MM.1S (cell line): ENCODE measurements around the gene MRM1.
"Not testable (repeated sequence)": the region's sequence is repeated elsewhere in the genome, so short reads cannot be mapped to it uniquely, and the experiment has no call there.

Source experiments
- DNase-seq: peaks from one replicate; pipeline ENCODE4 v3.0.0-alpha.2; 2015
- H2AFZ ChIP-seq: fragments of 300-600 bp; sonication (generic); 2 replicates; pipeline ENCODE4 v1.6.0; 2016; ENCODE audit warnings: antibody characterized with exemption, low read length
- H3F3A ChIP-seq: fragments of 300-600 bp; sonication (generic); 2 replicates; pipeline ENCODE4 v1.6.1; 2016; ENCODE audit warnings: mild to moderate bottlenecking, antibody characterized with exemption, low read length, moderate library complexity, mixed read lengths; ENCODE audit not compliant: insufficient read depth
- H3K27ac ChIP-seq: fragments of 300-600 bp; sonication (generic); 2 replicates; pipeline ENCODE4 v1.5.1; 2016; ENCODE audit warnings: mild to moderate bottlenecking, low read length
- H3K27me3 ChIP-seq: fragments of 300-600 bp; sonication (generic); replicated peaks from 2 replicates; pipeline ENCODE4 v1.6.0; 2016; ENCODE audit warnings: low read length; ENCODE audit not compliant: insufficient read depth
- H3K36me3 ChIP-seq: fragments of 300-600 bp; sonication (generic); replicated peaks from 2 replicates; pipeline ENCODE4 v1.6.1; 2016; ENCODE audit warnings: mild to moderate bottlenecking, low read length, mixed read lengths; ENCODE audit not compliant: insufficient read depth
- H3K4me1 ChIP-seq: fragments of 300-600 bp; sonication (generic); 2 replicates; pipeline ENCODE4 v1.6.1; 2016; ENCODE audit warnings: low read length, mixed read lengths
- H3K4me2 ChIP-seq: fragments of 300-600 bp; sonication (generic); 2 replicates; pipeline ENCODE4 v1.6.0; 2016; ENCODE audit warnings: low read depth, low read length
- H3K4me3 ChIP-seq: fragments of 300-600 bp; sonication (generic); 2 replicates; pipeline ENCODE4 v1.5.1; 2016; ENCODE audit warnings: low read length, mixed read lengths
- H3K79me2 ChIP-seq: fragments of 300-600 bp; sonication (generic); 2 replicates; pipeline ENCODE4 v1.6.1; 2016; ENCODE audit warnings: mixed run types, low read length, mixed read lengths
- H3K9ac ChIP-seq: fragments of 300-600 bp; sonication (generic); 2 replicates; pipeline ENCODE4 v1.6.1; 2016; ENCODE audit warnings: low read length, mixed read lengths
- H3K9me2 ChIP-seq: fragments of 300-600 bp; sonication (generic); replicated peaks from 2 replicates; pipeline ENCODE4 v1.6.1; 2016; ENCODE audit warnings: mild to moderate bottlenecking, low read length, mixed read lengths; ENCODE audit not compliant: insufficient read depth
- H3K9me3 ChIP-seq: fragments of 300-600 bp; sonication (generic); replicated peaks from 2 replicates; pipeline ENCODE4 v1.6.1; 2016; ENCODE audit warnings: mild to moderate bottlenecking, low read length, mixed read lengths; ENCODE audit not compliant: insufficient read depth
- H4K20me1 ChIP-seq: fragments of 300-600 bp; sonication (generic); 2 replicates; pipeline ENCODE4 v1.6.1; 2016; ENCODE audit warnings: mild to moderate bottlenecking, low read length, moderate library complexity, mixed read lengths; ENCODE audit not compliant: insufficient read depth
- EZH2 ChIP-seq: fragments of 300-600 bp; sonication (generic); optimal IDR thresholded peaks from 2 replicates; pipeline ENCODE3; 2017; ENCODE audit warnings: low read depth, mild to moderate bottlenecking, antibody characterized with exemption, low read length, mixed read lengths
- EZH2phosphoT487 ChIP-seq: fragments of 300-600 bp; sonication (generic); IDR thresholded peaks from 2 replicates; pipeline ENCODE4 v1.6.1; 2018; ENCODE audit warnings: antibody characterized with exemption, low read length
- TF ChIP-seq, protein P1 (sequence below): fragments of 300-600 bp; sonication (generic); IDR thresholded peaks from 2 replicates; pipeline ENCODE4 v1.5.1; 2016; ENCODE audit warnings: antibody characterized with exemption, low read length, mixed read lengths

Gene MRM1

DNA sequence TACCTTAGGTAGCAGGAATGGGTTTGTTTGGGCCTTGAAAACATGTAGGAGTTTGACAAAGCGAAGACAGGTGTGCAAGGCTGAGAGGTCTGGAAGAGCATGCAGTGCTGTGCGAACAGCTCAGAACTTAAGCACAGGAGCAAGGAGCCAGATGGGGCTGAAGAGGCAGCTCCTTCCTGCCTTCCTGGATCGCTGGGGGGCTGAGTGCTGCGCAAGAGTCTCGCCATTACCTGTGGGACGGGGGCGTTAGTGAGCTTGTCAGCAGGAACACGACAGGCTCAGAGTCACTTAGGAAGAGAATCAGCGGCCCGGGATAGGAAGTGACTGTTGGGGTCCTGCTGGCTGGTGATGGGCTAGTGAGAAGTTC lies 464 bp upstream of the MRM1 start:
- Histone ChIP-seq H3K9me2 (no peaks in the 10 kb centered on the region), H3K4me2 (peak overlapping the region; percentile 99), H3K79me2 (peaks cover 29% of the 10 kb centered on the region), H3K27ac (0 out of 2 replicates have a peak overlapping the region, but pooled peaks have one; percentile 1), H2AFZ (peak overlapping the region; percentile 80), H3F3A (no peaks in the 10 kb centered on the region), H3K4me1 (peaks cover 7% of the 10 kb centered on the region), H3K9me3 (no peaks in the 10 kb centered on the region), H3K4me3 (peak overlapping the region; percentile 83), H3K36me3 (no peaks in the 10 kb centered on the region), H3K27me3 (no peaks in the 10 kb centered on the region), H3K9ac (peak overlapping the region; percentile 81; the same call in 1 of the 2 replicates), H4K20me1 (no peaks in the 10 kb centered on the region)
- DNase-seq = peak; percentile 15
- TF ChIP-seq EZH2phosphoT487 (no peak), EZH2 (no peak)
- TF ChIP-seq, protein P1, sequence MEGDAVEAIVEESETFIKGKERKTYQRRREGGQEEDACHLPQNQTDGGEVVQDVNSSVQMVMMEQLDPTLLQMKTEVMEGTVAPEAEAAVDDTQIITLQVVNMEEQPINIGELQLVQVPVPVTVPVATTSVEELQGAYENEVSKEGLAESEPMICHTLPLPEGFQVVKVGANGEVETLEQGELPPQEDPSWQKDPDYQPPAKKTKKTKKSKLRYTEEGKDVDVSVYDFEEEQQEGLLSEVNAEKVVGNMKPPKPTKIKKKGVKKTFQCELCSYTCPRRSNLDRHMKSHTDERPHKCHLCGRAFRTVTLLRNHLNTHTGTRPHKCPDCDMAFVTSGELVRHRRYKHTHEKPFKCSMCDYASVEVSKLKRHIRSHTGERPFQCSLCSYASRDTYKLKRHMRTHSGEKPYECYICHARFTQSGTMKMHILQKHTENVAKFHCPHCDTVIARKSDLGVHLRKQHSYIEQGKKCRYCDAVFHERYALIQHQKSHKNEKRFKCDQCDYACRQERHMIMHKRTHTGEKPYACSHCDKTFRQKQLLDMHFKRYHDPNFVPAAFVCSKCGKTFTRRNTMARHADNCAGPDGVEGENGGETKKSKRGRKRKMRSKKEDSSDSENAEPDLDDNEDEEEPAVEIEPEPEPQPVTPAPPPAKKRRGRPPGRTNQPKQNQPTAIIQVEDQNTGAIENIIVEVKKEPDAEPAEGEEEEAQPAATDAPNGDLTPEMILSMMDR = no peak

DNA sequence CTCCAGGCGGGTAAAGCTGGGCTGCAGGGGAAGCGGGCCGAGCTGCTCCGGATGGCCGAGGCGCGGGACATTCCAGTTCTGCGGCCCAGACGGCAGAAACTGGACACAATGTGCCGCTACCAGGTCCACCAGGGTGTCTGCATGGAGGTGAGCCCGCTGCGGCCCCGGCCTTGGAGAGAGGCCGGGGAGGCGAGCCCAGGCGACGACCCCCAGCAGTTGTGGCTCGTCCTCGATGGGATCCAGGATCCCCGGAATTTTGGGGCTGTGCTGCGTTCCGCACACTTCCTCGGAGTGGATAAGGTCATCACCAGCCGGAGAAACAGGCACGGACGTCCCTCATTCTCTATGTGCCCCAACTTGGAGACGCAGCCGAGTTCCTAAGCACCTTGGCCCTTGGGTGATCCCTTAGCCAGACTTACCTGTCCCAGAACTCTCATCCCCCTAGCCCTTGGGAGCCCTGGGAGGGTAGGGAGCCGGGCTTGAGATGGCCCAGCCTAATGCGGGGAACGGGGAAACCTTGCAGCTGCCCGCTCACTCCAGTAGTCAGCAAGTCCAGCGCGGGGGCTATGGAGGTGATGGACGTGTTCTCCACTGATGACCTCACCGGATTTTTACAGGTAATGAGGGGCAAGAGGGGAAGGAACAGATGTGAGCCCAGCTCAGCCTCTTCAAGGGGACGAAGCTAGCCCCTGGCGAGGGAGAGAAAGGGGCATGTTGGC lies 806 bp downstream of the MRM1 start:
- H3K27me3 ChIP-seq = no peaks in the 10 kb centered on the region
- H3K9ac ChIP-seq = peak overlapping the region; percentile 81
- no peaks in the 10 kb centered on the region for H4K20me1 ChIP-seq
- no peaks in the 10 kb centered on the region for H3F3A ChIP-seq
- DNase-seq = no peak
- no peaks in the 10 kb centered on the region for H3K36me3 ChIP-seq
- TF ChIP-seq, protein P1 = no peak
- TF ChIP-seq EZH2 (no peak), EZH2phosphoT487 (no peak)
- no peaks in the 10 kb centered on the region for H3K9me2 ChIP-seq
- H3K4me3 ChIP-seq = peak overlapping the region; percentile 83
- H3K4me2 ChIP-seq = peak overlapping the region; percentile 99
- H3K4me1 ChIP-seq = peaks cover 7% of the 10 kb centered on the region
- peak overlapping the region; percentile 80 for H2AFZ ChIP-seq
- H3K9me3 ChIP-seq = no peaks in the 10 kb centered on the region
- H3K79me2 ChIP-seq = peaks cover 31% of the 10 kb centered on the region
- H3K27ac ChIP-seq = peak overlapping the region; percentile 50; the same call in 1 of the 2 replicates

DNA sequence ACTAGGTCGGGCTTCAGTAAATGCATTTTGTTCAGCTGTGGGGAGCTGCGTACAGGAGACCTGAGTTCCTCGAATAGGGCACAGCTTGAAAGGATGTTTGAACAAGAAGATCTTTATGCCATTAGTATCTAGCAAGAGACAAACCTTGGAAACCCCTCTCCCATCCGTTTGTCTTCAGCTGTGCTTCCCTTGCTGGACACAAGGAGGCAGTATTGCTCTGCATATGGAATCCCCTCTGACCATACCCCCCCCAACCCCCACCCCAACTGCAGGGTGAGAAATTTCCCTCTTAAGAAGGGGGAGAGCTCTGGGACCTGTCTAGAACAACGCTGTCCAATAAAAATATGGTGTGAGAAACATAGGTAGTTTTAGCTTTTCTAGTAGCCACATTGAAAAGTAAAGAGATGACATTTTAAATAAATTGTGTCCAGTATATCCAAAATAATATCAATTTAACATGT lies 1.6 kb downstream of the MRM1 start:
- Histone ChIP-seq H3K79me2 (peaks cover 31% of the 10 kb centered on the region), H3K4me2 (peak overlapping the region; percentile 99), H2AFZ (peak overlapping the region; percentile 80), H3K9ac (peak overlapping the region; percentile 81; the same call in 1 of the 2 replicates), H3K4me1 (peaks cover 10% of the 10 kb centered on the region), H3K27me3 (no peaks in the 10 kb centered on the region), H3K9me3 (no peaks in the 10 kb centered on the region), H3K4me3 (peak overlapping the region; percentile 83), H3K36me3 (no peaks in the 10 kb centered on the region), H3K9me2 (no peaks in the 10 kb centered on the region), H3F3A (no peaks in the 10 kb centered on the region), H4K20me1 (no peaks in the 10 kb centered on the region), H3K27ac (no peak overlapping the region)
- TF ChIP-seq, protein P1 = peak; percentile 73
- no peak for TF ChIP-seq EZH2
- peak; percentile 71 for DNase-seq

DNA sequence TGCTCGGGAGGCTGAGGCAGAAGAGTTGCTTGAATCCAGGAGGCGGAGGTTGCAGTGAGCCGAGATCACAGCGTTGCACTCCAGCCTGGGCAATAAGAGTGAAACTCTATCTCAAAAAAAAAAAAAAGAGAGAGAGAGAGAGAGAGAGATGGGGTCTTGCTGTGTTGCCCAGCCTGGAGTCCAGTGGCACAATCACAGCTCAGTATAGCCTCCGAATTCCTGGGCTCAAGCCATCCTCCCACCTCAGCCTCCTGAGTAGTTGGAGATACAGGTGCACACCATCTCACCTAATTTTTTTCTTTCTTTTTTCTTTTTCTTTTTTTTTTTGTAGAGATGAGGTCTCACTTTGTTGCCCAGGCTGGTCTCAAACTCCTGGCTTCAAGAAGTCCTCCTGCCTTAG lies 3.6 kb downstream of the MRM1 start:
- not testable (repeated sequence) for H3K9me2 ChIP-seq, DNase-seq, H2AFZ ChIP-seq, H3K36me3 ChIP-seq, H4K20me1 ChIP-seq, H3K9ac ChIP-seq, H3K27ac ChIP-seq, H3F3A ChIP-seq, H3K9me3 ChIP-seq, H3K4me3 ChIP-seq, H3K4me2 ChIP-seq, H3K27me3 ChIP-seq
- peaks cover 28% of the 10 kb centered on the region for H3K4me1 ChIP-seq
- peaks cover 31% of the 10 kb centered on the region for H3K79me2 ChIP-seq
